NCI-H1694 (cell line): ENCODE data around the gene NFIX.
A peak's percentile ranks its signal among the peaks of the same experiment; 100 is the strongest.

Source experiments
- DNase-seq: peaks from one replicate; lab custom pipeline; 2025; lab: John Stamatoyannopoulos, UW

Gene NFIX

DNA sequence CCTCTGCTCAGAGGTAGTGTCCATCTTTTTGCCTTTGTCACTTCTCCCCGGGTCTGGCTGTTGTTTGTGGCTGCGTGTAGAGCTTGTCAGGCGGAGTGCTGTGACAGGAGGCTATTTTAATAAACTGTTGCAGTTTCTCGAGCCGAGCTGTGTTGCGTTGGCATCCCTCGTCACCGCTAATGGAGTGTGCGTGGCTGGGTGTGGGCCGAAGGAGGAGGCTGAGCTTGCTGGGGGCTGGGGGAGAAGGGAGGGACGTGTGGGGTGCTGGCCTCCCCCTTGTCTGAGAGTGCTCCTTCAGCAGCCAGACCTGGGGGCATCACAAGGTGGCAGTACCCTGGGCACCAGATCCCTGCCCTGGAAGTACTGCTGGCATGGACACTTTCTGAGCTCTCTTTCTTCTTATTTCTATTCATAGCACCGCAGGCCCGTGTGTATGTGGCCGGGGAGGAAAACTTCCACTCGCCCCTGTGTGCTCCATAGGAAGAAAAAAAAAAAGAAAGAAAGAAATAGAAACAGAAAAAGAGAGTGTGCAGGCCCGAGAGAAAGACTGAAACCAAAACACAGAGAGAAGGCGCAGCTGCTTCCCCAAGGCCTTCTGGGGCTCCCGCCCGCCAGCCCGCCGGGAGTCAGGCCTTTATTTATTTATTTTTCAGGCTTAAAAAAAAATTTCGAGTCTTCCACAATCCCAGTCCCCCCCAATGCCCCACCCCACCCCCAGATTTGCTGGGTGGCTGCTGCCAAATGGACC lies 27.0 kb downstream of the NFIX start:
- no peak for DNase-seq

DNA sequence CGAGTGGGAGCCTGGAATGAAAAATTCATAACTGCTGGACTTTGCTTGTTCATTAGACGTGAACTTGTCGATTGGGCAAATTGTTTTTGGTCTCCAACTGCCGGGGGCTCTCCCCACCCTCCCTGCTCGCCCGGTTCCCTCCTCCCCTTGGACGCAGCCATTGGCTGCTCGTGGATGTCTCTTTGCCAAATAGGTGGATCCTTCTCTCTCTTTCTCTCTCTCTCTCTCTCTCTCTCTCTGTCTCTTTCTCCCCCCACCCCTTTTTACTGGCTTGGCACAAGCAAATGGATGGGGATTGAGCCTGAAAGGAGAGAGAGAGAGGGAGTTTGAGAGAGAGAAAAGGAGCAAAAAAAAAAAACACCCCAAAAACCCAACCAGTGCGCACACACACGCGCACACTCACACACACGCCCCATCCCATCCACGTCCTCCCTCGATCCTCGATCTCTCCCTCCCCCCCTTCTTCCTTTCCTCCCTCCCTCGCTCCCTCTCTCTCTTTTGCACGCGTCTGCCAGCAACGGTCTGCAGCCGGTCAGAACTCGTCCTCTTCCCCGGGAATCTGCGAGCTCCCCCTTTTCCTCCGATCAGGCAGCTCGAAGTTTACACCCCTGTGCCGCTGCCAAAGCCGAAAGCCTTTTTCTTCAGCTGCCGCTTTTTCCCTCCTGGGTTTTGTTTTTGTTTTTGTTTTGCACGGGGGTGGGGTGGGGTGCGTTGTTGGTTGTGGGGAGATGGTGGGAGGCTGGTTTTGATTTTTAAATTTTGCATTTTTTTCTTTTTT lies 27.8 kb downstream of the NFIX start:
- peak; percentile 87 for DNase-seq

DNA sequence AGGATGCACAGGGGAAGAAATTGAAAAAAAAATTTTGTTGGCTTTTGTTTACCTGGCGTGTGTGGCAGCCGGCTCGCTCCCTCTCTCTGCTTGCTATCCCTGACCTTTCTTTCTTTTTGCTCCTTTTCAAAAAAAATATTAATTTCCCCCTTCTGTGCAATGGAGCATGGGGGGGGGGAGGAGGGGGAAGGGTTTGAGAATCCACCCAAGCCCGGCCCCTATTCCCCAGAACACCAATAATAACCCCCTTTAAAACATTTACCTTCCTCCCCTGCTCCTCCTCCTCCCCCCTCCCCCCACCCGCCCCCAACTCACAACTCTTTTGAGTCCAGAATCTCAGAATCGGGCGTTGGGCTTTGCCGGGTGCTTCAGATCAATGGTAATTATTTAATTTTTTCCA lies 28.4 kb downstream of the NFIX start:
- peak; percentile 60 for DNase-seq

- no peak for DNase-seq
These were observed 29.1 kb downstream of the NFIX start for GRCh38 chr19:13024126-13024950.

DNA sequence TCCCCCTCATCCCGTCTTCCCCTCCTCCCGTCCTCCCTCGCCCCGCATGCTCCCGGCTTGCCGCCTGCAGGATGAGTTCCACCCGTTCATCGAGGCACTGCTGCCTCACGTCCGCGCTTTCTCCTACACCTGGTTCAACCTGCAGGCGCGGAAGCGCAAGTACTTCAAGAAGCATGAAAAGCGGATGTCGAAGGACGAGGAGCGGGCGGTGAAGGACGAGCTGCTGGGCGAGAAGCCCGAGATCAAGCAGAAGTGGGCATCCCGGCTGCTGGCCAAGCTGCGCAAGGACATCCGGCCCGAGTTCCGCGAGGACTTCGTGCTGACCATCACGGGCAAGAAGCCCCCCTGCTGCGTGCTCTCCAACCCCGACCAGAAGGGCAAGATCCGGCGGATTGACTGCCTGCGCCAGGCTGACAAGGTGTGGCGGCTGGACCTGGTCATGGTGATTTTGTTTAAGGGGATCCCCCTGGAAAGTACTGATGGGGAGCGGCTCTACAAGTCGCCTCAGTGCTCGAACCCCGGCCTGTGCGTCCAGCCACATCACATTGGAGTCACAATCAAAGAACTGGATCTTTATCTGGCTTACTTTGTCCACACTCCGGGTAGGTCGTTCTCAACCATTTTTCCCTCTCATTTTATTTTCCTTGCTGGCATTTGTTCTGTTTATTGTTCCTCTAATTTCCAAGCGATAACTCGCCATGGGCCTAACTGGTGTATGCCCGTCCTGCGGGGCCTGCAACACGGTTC lies 29.8 kb downstream of the NFIX start:
- no peak for DNase-seq

DNA sequence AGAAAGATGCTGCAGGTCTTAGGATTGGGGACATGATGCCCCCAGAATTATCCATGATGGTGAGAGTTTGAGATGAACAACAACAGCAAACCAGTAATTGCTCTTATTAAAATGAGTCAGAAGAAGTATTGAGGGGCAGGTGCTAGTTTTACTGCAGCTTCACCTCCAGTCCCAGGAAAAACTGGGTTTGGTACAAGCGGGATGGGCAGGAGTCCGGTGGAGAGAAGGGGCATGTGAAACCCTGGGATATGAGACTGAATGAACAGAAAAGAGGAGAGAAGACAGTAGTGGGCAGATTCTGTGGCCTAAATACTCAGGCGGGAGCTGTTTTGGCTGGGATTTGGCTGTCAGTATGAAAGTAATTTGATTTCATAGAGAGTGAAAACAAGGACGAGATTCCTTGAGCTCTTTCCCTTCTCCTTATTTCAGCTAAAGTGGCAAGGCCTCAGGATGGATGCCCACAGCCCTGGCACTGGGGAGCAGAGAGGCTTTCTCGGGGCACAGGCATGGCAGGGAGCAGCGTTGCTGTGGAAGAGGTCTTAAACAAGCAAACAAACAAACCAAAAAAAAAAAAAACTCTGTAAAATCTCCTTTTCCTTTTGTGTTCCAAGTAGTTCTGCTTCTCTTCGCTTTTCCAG lies 30.7 kb downstream of the NFIX start:
- DNase-seq = no peak

DNA sequence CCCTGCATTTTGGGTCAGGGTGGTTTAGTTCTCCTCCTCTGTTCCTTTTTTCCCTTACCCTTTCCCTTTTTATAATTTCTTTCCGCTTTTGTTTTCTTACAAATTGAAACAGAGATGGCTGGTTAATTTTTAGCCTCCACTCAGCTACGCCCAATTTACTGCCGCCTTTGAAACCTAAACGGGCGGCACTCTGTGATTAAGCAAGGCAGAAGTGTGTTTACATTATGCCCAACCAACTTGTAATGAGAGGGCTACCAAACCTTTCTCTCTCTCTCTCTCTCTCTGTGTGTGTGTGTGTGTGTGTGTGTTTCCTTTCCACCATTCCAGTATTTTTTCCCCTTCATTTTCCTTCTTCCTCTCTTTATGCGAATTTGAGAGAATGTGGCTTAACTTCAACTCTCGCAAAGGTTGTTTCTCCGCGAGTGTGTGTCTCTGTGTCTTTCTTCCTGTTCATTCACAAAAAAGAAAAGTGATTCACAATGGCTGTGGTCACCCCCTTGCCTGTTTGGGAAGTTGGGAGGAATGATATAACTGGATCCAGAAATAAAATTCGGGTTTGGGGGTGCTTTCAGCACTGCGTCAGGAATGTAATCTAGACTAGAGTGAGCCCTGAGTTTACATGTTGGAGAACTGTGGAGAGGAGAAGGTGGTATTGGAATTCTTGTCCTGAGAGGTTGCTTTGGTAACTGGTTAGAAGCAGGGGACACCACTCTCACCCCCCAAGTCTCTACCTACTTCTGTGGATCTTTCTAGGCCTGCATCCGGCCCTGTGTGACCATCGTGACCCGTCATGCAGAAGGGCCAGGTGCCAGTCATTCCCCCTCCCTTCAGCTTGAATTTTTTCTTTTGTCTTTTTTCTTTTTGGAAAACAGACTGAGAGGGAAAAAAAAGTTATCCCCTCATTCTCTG lies 31.4 kb downstream of the NFIX start:
- DNase-seq = no peak

- DNase-seq = no peak
These were observed 32.3 kb downstream of the NFIX start for GRCh38 chr19:13027557-13027956.

- no peak for DNase-seq
These were observed 32.8 kb downstream of the NFIX start for GRCh38 chr19:13028027-13028426.

DNA sequence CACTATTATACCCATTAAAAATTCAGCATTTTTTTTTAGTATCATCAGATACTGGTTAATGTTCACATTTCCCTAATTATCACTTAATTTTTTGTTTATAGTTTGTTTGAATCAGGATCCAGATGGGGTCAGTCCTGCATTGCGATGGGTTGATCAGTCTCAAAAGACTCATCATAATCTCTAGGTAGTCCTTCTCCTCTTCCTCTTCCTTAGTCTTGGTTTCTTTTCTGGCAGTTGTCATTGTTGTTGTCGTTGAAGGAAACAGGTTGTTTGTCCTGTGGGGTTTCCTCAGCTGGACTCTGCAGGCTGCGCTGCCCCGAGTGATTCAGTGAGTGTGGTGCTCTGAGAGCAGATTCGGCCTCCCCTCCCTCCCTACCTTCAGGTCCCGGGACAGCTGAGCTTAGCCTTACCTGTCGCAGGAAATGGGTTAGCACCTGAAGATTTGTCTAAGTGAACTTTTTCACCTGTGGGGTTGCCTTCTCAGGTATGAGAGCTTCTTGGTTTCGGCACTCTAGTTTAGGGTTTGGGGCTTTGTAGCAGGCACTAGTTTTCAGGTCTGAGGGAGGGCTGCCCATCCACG lies 34.1 kb downstream of the NFIX start:
- DNase-seq = no peak

GRCh38 chr19:13029893-13030292 lies 34.6 kb downstream of the NFIX start:
- no peak for DNase-seq

DNA sequence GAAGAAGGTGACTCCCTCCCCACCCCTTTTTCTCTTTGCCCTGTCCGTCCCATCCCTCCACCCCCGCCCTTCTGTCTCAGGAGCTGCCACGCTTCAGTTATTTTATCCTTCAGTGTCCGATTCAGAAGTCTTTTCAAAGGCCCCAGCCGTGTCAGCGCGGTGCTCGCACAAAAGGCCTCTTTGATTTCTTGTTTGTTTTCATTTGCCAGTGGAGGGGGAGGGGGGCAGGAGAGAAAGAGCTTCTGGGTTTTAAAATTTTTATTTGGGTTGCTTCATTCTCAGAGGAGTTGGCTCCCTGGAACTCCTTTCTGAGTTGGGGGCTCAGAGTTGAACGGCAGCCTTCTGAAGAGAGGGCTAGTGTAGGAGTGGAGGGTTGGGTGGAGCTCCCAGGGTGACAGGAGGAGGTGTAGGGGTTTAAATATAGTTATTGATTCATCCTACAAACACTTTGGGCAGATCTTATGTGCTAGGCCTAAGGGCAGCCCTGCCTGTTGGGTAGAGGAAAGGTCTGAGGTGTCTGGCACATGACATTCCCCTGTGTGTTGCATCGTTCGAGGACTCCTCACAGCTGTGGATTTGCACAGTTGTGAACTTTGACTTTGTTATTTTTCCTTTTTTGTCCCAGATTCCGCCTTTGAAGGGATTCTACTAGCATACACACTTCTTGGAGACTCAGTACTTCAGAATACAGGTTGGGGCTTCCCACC lies 36.8 kb downstream of the NFIX start:
- no peak for DNase-seq

GRCh38 chr19:13032837-13033236 lies 37.6 kb downstream of the NFIX start:
- no peak for DNase-seq

GRCh38 chr19:13033244-13033643 lies 38.0 kb downstream of the NFIX start:
- no peak for DNase-seq

- peak; percentile 17 for DNase-seq
These were observed 38.7 kb downstream of the NFIX start for GRCh38 chr19:13033819-13034611.

DNA sequence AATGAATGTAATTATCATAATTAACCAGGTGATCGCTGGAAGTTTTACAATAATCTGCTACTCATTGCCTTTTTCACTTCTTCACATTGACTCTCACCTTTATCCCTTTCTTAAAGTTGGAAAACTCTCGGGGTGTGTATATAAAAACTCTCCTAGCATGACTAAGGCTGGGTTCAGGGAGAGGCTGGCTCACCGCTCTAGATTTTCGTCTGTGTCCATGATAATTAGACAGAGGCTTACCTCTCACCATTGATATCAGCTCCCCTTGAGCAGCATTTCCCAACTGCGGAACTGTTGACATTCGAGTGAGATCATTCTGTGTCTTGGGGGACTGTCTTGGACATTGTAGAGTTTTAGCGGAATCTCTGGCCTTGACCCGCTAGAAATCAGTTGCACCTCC lies 39.4 kb downstream of the NFIX start:
- no peak for DNase-seq

DNA sequence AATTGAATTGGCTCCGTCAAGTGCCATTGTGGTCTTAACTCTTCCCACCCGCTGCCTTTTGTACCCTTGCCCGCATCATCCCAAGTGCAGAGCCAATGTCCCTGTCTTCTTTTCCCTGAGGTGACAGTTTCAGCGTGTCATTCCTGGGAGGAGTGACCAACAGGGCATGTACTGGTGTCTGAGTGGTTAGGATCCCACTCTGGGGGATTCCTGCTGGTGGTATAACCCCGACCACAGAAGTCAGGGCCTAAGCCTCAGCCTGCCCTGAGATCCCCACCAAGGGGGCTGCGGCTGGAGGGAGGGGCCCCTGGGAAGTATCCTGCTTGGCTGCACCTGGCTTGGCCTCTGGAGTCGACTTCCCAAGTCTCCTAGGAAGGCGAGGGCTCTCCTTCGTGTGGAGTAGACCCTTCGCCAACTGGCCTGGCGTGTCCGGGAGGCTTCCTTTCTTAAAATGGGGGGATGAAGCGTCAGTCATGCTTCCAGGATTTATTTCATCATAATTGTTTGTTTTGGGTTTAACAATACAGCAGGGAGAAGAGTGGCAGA lies 40.6 kb downstream of the NFIX start:
- DNase-seq = no peak

DNA sequence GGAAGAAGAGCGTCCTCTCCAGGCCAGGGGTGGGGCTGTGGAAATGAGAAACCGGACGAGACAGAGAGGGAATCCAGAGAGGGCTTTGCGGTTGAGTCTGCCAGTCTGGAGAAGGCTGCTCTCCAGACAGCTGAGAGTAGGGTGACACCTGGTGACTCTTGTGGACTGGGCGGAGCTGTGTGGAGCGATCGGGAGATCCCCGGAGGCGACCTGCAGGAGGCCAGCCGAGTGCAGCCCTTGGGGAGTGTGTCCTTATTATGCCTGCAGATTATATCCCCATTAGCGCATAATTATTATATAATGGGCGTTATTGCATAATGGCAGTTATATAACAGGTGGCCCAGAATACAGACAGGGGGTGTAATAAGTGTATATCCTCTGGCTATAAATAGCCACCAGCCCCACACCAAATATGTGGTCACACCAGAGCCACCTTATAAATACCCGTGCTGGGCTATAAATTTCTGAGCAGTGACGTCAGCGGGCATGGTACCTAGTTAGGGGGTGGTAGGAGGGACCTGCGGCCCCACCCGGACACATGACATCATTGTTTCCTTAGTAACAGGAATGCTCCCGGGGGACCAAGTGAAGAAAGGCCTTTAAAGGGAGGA lies 41.2 kb downstream of the NFIX start:
- DNase-seq = no peak
